PFSK-1 (cell line): ENCODE results near the gene ZFHX3.

Experiments
- POLR2AphosphoS5 ChIP-seq: IDR thresholded peaks from 2 replicates; pipeline ENCODE4 v1.6.1; 2012; ENCODE audit warnings: low read depth, mild to moderate bottlenecking, control low read depth, low read length, moderate library complexity
- SIN3A ChIP-seq: IDR thresholded peaks from 2 replicates; pipeline ENCODE4 v1.6.1; 2012; ENCODE audit warnings: mild to moderate bottlenecking, low read length, moderate library complexity, borderline replicate concordance; ENCODE audit not compliant: insufficient read depth
- TAF1 ChIP-seq: IDR thresholded peaks from 2 replicates; pipeline ENCODE4 v1.6.1; 2012; ENCODE audit warnings: low read length, control low read depth, borderline replicate concordance; ENCODE audit not compliant: insufficient read depth

GRCh38 chr16:72833482-72833881 is 214.4 kb downstream of the ZFHX3 start:
- no peak for TF ChIP-seq SIN3A
- no peak for TF ChIP-seq POLR2AphosphoS5
- no peak for TF ChIP-seq TAF1
